Ishikawa (cell line): ENCODE results near the gene DCLK1.

Experiments
- CEBPB ChIP-seq: IDR thresholded peaks from 2 replicates; pipeline ENCODE4 v1.6.1; 2012
- CREB1 ChIP-seq: IDR thresholded peaks from 2 replicates; pipeline ENCODE4 v1.6.1; 2012; ENCODE audit warnings: low read depth
- EGR1 ChIP-seq: IDR thresholded peaks from 2 replicates; pipeline ENCODE4 v1.6.1; 2012
- EP300 ChIP-seq: IDR thresholded peaks from 2 replicates; pipeline ENCODE4 v1.6.1; 2012; ENCODE audit warnings: borderline replicate concordance
- FOXM1 ChIP-seq: IDR thresholded peaks from 2 replicates; pipeline ENCODE4 v1.6.1; 2012; ENCODE audit warnings: low read depth, borderline replicate concordance
- NFIC ChIP-seq: IDR thresholded peaks from 2 replicates; pipeline ENCODE4 v1.6.1; 2012
- RAD21 ChIP-seq: IDR thresholded peaks from 2 replicates; pipeline ENCODE4 v1.6.1; 2012; ENCODE audit warnings: low read depth
- TAF1 ChIP-seq: IDR thresholded peaks from 2 replicates; pipeline ENCODE4 v1.6.1; 2012; ENCODE audit warnings: low read depth, mild to moderate bottlenecking
- TCF12 ChIP-seq: IDR thresholded peaks from 2 replicates; pipeline ENCODE4 v1.6.1; 2012; ENCODE audit warnings: low read depth
- TEAD4 ChIP-seq: IDR thresholded peaks from 2 replicates; pipeline ENCODE4 v1.6.1; 2012
- YY1 ChIP-seq: IDR thresholded peaks from 2 replicates; pipeline ENCODE4 v1.6.1; 2012; ENCODE audit warnings: low read depth
- ZBTB7A ChIP-seq: IDR thresholded peaks from 2 replicates; pipeline ENCODE4 v1.6.1; 2012; ENCODE audit warnings: low read depth
- TF ChIP-seq, protein P1 (sequence below): IDR thresholded peaks from 2 replicates; pipeline ENCODE4 v1.6.1; 2012; ENCODE audit warnings: low read depth, mild to moderate bottlenecking
- TF ChIP-seq, protein P2 (sequence below): IDR thresholded peaks from 2 replicates; pipeline ENCODE4 v1.6.1; 2012
- TF ChIP-seq, protein P3 (sequence below): IDR thresholded peaks from 2 replicates; pipeline ENCODE4 v1.6.1; 2012

Gene DCLK1

DNA sequence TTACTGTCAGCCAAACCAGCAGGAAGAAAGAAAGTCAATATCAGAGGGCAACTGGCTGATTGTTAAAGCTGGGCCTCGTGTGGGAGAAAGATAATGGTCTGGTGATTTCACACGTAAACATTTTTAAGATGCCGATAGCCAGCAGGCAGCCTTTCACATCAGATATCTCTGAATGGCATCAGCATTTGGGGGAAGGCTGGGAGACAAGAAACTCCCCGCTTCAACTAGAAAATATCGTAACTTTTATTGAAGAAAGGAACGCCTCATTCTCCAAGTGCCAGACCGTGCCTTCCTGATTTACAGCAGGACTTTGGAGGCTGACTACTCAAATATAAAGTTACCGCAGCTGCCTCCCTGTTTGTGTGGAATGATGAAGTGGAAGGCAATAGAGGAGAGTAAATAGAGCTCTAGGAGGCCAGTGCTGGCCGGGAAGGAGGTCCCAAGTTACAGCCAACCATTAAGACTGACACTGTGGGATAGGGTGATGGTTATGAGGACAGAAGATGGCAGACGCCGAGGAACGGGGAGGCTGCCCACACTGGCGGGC is 370.4 kb downstream of the DCLK1 start:
- no peak for TF ChIP-seq TCF12
- no peak for TF ChIP-seq CREB1
- TF ChIP-seq ZBTB7A, result no peak
- TF ChIP-seq, protein P1, sequence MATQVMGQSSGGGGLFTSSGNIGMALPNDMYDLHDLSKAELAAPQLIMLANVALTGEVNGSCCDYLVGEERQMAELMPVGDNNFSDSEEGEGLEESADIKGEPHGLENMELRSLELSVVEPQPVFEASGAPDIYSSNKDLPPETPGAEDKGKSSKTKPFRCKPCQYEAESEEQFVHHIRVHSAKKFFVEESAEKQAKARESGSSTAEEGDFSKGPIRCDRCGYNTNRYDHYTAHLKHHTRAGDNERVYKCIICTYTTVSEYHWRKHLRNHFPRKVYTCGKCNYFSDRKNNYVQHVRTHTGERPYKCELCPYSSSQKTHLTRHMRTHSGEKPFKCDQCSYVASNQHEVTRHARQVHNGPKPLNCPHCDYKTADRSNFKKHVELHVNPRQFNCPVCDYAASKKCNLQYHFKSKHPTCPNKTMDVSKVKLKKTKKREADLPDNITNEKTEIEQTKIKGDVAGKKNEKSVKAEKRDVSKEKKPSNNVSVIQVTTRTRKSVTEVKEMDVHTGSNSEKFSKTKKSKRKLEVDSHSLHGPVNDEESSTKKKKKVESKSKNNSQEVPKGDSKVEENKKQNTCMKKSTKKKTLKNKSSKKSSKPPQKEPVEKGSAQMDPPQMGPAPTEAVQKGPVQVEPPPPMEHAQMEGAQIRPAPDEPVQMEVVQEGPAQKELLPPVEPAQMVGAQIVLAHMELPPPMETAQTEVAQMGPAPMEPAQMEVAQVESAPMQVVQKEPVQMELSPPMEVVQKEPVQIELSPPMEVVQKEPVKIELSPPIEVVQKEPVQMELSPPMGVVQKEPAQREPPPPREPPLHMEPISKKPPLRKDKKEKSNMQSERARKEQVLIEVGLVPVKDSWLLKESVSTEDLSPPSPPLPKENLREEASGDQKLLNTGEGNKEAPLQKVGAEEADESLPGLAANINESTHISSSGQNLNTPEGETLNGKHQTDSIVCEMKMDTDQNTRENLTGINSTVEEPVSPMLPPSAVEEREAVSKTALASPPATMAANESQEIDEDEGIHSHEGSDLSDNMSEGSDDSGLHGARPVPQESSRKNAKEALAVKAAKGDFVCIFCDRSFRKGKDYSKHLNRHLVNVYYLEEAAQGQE, result no peak
- no peak for TF ChIP-seq RAD21

DNA sequence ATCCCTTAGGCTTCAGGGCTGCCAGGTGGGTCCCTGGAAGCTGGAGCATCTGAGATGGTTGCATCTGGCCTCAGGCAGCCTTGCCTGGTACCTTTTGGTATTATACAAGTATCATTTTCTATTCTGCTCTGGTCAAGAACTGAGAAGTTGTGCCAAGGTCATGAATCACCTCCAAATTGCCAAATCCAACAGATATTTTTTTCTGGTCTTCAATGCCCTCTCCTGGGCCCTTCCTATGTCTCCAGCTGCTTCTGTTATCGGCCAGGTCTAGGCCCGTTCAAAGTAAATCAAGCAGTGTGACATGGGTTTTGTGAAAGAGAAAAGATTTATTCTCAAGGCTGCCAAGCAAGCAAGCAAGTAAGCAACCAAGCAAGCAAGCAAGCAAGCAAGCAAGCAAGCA is 383.6 kb downstream of the DCLK1 start:
- TF ChIP-seq EP300 (no peak), CREB1 (no peak), TCF12 (no peak), ZBTB7A (no peak), NFIC (no peak), TEAD4 (no peak), TAF1 (no peak), YY1 (no peak), EGR1 (no peak), FOXM1 (no peak)
- TF ChIP-seq, protein P1, result no peak
- TF ChIP-seq, protein P2, sequence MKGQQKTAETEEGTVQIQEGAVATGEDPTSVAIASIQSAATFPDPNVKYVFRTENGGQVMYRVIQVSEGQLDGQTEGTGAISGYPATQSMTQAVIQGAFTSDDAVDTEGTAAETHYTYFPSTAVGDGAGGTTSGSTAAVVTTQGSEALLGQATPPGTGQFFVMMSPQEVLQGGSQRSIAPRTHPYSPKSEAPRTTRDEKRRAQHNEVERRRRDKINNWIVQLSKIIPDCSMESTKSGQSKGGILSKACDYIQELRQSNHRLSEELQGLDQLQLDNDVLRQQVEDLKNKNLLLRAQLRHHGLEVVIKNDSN, result no peak

DNA sequence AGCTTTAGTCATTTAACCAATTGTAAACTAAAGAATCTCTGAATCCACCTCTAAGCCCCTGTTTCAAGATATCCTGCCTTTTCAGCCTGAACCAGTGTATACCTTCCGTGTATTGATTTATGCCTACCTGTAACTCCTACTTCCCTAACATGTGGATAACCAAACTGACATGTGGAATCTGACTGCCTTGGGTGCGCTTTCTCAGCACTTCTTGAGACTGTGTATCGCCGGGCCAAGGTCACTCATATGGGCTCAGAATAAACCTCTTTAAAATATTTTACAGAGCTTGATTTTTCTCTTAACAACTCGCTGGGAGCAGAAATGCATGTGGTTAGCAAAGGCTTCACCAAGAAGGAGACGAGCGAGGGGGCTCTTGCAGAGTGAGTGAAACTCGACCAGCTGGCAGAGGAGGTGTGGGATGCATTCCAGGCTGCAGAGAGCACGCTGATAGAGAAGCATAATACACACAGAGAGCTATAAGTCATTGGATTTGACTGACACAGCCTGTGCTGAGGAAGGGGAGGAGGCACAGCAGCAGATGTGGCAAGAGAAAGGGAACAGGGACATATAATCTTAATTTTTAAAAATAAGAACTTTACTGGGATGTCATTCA is 386.5 kb downstream of the DCLK1 start:
- TF ChIP-seq NFIC (no peak), CREB1 (no peak), EP300 (no peak)
- TF ChIP-seq, protein P1, result no peak
- TF ChIP-seq, protein P3, sequence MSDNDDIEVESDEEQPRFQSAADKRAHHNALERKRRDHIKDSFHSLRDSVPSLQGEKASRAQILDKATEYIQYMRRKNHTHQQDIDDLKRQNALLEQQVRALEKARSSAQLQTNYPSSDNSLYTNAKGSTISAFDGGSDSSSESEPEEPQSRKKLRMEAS, result no peak

DNA sequence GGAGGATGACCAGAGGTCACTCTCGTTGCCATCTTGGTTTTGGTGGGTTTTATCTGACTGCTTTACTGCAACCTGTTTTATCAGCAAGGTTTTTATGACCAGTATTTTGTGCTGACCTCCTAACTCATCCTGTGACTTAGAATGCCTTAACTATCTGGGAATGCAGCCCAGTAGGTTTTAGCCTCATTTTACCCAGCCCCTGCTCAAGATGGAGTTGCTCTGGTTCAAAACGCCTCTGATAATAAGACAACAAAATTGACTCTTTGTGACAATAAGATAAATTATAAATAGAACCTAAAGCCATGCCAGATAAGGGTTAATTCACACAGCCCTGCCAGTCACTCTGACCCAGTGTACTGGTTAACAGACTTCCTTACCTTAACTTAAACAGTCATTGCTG is 387.0 kb downstream of the DCLK1 start:
- no peak for TF ChIP-seq CEBPB
- TF ChIP-seq TCF12, result no peak
- TF ChIP-seq, protein P3, result no peak
- TF ChIP-seq ZBTB7A, result no peak
- no peak for TF ChIP-seq RAD21
- TF ChIP-seq YY1, result no peak
- TF ChIP-seq, protein P2, result no peak

DNA sequence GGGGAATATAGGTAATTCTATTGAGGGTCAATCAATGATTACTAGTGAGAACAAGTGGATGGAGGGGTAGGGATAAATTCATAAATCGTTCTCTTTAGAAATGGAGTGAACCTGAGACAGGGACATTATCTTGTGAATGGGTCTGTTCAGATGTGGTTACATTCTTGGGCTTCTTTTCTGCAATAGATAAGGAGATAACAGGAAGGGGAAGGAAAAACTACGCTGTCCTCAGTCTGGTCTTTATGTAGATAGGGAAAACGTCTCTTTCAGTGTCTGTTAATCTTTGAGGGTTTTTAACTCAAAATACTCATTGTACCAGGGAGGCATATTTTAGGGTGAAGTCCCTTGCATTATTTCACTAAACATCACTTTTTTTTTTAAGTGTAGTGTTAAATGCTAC is 388.0 kb downstream of the DCLK1 start:
- TF ChIP-seq CEBPB (no peak), TAF1 (no peak), CREB1 (no peak), EP300 (no peak), TCF12 (no peak), YY1 (no peak), FOXM1 (no peak), RAD21 (no peak), NFIC (no peak), TEAD4 (no peak)
- TF ChIP-seq, protein P3, result no peak
- TF ChIP-seq, protein P2, result no peak
